PC-3 (cell line): ENCODE measurements around the gene NAPB. TPM values are rescaled to one million over a fixed set of nuclear protein-coding genes. Genes with fewer than 3 reads are reported as not detected.

Experiments used
- ATAC-seq: fragments of 200-7000 bp; cut with Tn5 transposase; 2 replicates; pipeline ENCODE4 v1.9.1; 2020; ENCODE audit warnings: mild to moderate bottlenecking, moderate library complexity
- BruUV-seq: library from RNA; stranded (reverse); fragments of 400-500 nt; replicated peaks from 2 replicates; lab custom pipeline; 2021; lab: Mats Ljungman, UMichigan
- CTCF ChIA-PET: fragments of 300-600 bp; sonication (Branson Sonifier 250); formaldehyde crosslinking; loops from one replicate; lab custom pipeline; 2022; ENCODE audit warnings: antibody characterized with exemption; lab: Charles Lee
- POLR2A ChIA-PET: fragments of 300-600 bp; sonication (Branson Sonifier 250); formaldehyde crosslinking; loops from one replicate; lab custom pipeline; 2022; ENCODE audit warnings: antibody characterized with exemption; ENCODE audit not compliant: unreplicated experiment; lab: Charles Lee
- DNase-seq: peaks from one replicate; pipeline ENCODE4 v3.0.0-alpha.2; 2015
- H2AFZ ChIP-seq: fragments of 300-600 bp; sonication (generic); 2 replicates; pipeline ENCODE4 v1.6.0; 2016; ENCODE audit warnings: antibody characterized with exemption, low read length
- H3F3A ChIP-seq: fragments of 300-600 bp; sonication (generic); one replicate; pipeline ENCODE4 v1.6.0; 2017; ENCODE audit warnings: antibody characterized with exemption, low read length, control low read depth, mild to moderate bottlenecking; ENCODE audit not compliant: unreplicated experiment
- H3K27ac ChIP-seq: fragments of 300-600 bp; sonication (generic); 2 replicates; pipeline ENCODE4 v1.5.1; 2016; ENCODE audit warnings: mild to moderate bottlenecking, low read length
- H3K27me3 ChIP-seq: fragments of 300-600 bp; sonication (generic); 2 replicates; pipeline ENCODE4 v1.6.1; 2016; ENCODE audit warnings: low read length, mixed read lengths
- H3K36me3 ChIP-seq: fragments of 300-600 bp; sonication (generic); 2 replicates; pipeline ENCODE4 v1.6.1; 2016; ENCODE audit warnings: low read depth, mixed run types, low read length, mixed read lengths
- H3K4me1 ChIP-seq: fragments of 300-600 bp; sonication (generic); 2 replicates; pipeline ENCODE4 v1.5.1; 2016; ENCODE audit warnings: low read length; ENCODE audit not compliant: insufficient read depth
- H3K4me2 ChIP-seq: fragments of 300-600 bp; sonication (generic); 2 replicates; pipeline ENCODE4 v1.6.0; 2016; ENCODE audit warnings: low read length
- H3K4me3 ChIP-seq: fragments of 300-600 bp; sonication (generic); 2 replicates; pipeline ENCODE4 v1.5.1; 2016; ENCODE audit warnings: mild to moderate bottlenecking, low read length, mixed read lengths
- H3K79me2 ChIP-seq: fragments of 300-600 bp; sonication (generic); 2 replicates; pipeline ENCODE4 v1.6.1; 2017; ENCODE audit warnings: low read length, mixed read lengths
- H3K9ac ChIP-seq: fragments of 300-600 bp; sonication (generic); 2 replicates; pipeline ENCODE4 v1.6.0; 2016; ENCODE audit warnings: mild to moderate bottlenecking, low read length
- H3K9me2 ChIP-seq: fragments of 300-600 bp; sonication (generic); replicated peaks from 2 replicates; pipeline ENCODE4 v1.6.1; 2016; ENCODE audit warnings: mixed run types, low read length, mixed read lengths
- H3K9me3 ChIP-seq: fragments of 300-600 bp; sonication (generic); 2 replicates; pipeline ENCODE4 v1.6.1; 2016; ENCODE audit warnings: low read length, mixed read lengths
- H4K20me1 ChIP-seq: fragments of 300-600 bp; sonication (generic); 2 replicates; pipeline ENCODE4 v1.6.1; 2016; ENCODE audit warnings: low read length, mixed read lengths
- EZH2 ChIP-seq: fragments of 300-600 bp; sonication (generic); IDR thresholded peaks from one replicate; pipeline ENCODE4 v1.6.1; 2017; ENCODE audit warnings: antibody characterized with exemption, mild to moderate bottlenecking, low read length; ENCODE audit not compliant: unreplicated experiment
- EZH2phosphoT487 ChIP-seq: fragments of 300-600 bp; sonication (generic); IDR thresholded peaks from 2 replicates; pipeline ENCODE4 v1.6.1; 2018; ENCODE audit warnings: mild to moderate bottlenecking, antibody characterized with exemption, low read length, borderline replicate concordance
- intact Hi-C: fragments of 100-400 bp; cut with micrococcal nuclease; formaldehyde crosslinking; loops from 2 replicates; pipeline ENCODE4 v1.9.0; 2023
- total RNA-seq: library from RNA; depleted of rRNA; stranded (reverse); fragments of >200 nt; gene quantifications from 2 replicates; pipeline ENCODE4 v1.2.3, GENCODE V29; 2014
- TF ChIP-seq, protein P1 (sequence below): fragments of 300-600 bp; sonication (generic); conservative IDR thresholded peaks from 2 replicates; pipeline ENCODE4 v1.5.1; 2017; ENCODE audit warnings: antibody characterized with exemption, low read depth, mild to moderate bottlenecking, low read length

NAPB gene
- total RNA-seq, 1 experiment from 2014 or later: 7.8 TPM

DNA sequence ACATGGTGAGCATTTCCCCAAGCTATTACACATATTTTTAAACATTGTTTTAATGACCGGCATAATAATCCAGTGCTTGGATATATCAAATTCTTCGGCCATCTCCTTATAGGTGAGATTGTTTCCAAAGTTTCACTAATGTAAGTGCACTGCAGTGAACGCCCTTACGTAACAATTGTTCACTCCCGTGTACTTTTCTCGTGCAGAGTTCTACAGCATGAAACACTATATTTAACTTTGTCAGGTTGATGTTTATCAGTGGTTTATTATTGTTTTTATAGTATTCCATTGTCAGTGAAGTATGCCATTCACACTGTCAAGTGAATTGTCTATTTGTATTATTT, 62.8 kb downstream of the NAPB start:
- peaks cover 32% of the 10 kb centered on the region for H3K4me1 ChIP-seq
- ATAC-seq (no peak), DNase-seq (no peak)
- H3K27ac ChIP-seq: peak overlapping the region; percentile 26
- no TSS peak for BruUV-seq
- H3K4me2 ChIP-seq: peak overlapping the region; percentile 92
- peak overlapping the region; percentile 70 for H3K4me3 ChIP-seq
- intact Hi-C loops: loop anchor here (1.0 to 10.0 kb wide), 2 partner anchors 8 to 974 kb away; partner anchors contain the start of gene NXT1
- POLR2A ChIA-PET: interaction anchor here (0.6 to 1.8 kb wide), 3 partner anchors 8 to 63 kb away, joined by 3 to 20 read pairs (median 9); partner anchors contain the start of genes NAPB and NXT1
- no peaks in the 10 kb centered on the region for H3K27me3 ChIP-seq
- peaks cover 18% of the 10 kb centered on the region; the same call in 1 of the 2 replicates for H3K36me3 ChIP-seq
- peaks cover 41% of the 10 kb centered on the region for H3K79me2 ChIP-seq
- TF ChIP-seq, protein P1, sequence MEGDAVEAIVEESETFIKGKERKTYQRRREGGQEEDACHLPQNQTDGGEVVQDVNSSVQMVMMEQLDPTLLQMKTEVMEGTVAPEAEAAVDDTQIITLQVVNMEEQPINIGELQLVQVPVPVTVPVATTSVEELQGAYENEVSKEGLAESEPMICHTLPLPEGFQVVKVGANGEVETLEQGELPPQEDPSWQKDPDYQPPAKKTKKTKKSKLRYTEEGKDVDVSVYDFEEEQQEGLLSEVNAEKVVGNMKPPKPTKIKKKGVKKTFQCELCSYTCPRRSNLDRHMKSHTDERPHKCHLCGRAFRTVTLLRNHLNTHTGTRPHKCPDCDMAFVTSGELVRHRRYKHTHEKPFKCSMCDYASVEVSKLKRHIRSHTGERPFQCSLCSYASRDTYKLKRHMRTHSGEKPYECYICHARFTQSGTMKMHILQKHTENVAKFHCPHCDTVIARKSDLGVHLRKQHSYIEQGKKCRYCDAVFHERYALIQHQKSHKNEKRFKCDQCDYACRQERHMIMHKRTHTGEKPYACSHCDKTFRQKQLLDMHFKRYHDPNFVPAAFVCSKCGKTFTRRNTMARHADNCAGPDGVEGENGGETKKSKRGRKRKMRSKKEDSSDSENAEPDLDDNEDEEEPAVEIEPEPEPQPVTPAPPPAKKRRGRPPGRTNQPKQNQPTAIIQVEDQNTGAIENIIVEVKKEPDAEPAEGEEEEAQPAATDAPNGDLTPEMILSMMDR: no peak
- no peak for TF ChIP-seq EZH2phosphoT487
- TF ChIP-seq EZH2: no peak
- peaks cover 15% of the 10 kb centered on the region for H4K20me1 ChIP-seq
- peaks cover 8% of the 10 kb centered on the region for H3F3A ChIP-seq
- peak overlapping the region; percentile 43 for H3K9ac ChIP-seq
- peak overlapping the region; percentile 88 for H2AFZ ChIP-seq
- no peaks in the 10 kb centered on the region for H3K9me2 ChIP-seq
- no peaks in the 10 kb centered on the region for H3K9me3 ChIP-seq
- CTCF ChIA-PET: interaction anchor here (1.2 kb wide), 2 partner anchors 9 to 63 kb away, joined by 4 to 13 read pairs; partner anchors contain the start of gene NAPB

DNA sequence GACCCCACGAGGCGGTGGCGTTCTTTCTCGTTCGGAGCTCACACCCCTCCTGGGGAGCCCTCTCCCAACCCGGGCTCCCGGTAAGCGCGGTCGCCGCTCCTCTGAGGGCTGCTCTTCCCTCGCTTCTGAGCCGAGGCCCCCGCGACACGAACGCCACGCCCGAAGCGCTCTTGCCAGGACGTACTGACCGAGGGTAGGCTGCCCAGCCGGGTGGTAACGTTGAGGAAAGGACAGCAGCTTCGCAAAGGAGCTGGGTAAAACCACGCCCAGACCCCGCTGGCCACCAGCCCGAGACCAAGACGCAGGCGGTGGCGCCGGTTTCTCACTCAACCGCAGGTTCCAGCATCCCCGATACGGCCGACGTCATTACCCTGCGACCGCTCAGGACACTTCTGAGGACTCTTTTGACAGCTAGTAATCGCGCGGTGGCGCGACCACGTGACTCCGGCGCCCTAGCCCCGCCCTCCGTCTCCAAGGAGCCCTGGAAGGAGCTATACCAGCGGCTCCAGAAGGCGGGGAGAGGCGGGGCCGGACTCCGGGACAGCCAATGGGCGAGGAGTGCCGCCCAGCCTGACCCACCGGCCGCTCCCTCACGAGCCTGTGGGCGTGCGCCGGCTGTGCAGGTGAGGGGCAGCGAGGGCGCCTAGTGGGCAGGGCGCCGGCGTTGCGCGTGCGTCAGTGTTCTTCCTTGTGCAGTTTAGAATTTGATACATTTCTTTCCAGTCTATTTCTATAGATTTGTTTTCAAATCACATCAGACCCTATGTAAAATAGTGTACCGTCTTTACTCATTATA, 63.3 kb downstream of the NAPB start:
- peak overlapping the region; percentile 99 for H3K4me2 ChIP-seq
- ATAC-seq (peak; percentile 79), DNase-seq (peak; percentile 100)
- H3K79me2 ChIP-seq: peaks cover 41% of the 10 kb centered on the region
- H3K9ac ChIP-seq: peak overlapping the region; percentile 87
- H2AFZ ChIP-seq: peak overlapping the region; percentile 88
- CTCF ChIA-PET: interaction anchor here (0.5 to 1.2 kb wide), 3 partner anchors 8 to 1953 kb away, joined by 3 to 13 read pairs (median 4); partner anchors contain the start of gene NAPB
- H3K9me2 ChIP-seq: no peaks in the 10 kb centered on the region
- no TSS peak for BruUV-seq
- H3F3A ChIP-seq: peaks cover 8% of the 10 kb centered on the region
- intact Hi-C loops: loop anchor here (1.0 to 10.0 kb wide), 2 partner anchors 8 to 973 kb away; partner anchors contain the start of gene NXT1
- no peaks in the 10 kb centered on the region for H3K9me3 ChIP-seq
- POLR2A ChIA-PET: interaction anchor here (0.6 to 1.8 kb wide), 3 partner anchors 8 to 64 kb away, joined by 3 to 20 read pairs (median 9); partner anchors contain the start of genes NAPB and NXT1
- H3K27ac ChIP-seq: peak overlapping the region; percentile 86
- peaks cover 19% of the 10 kb centered on the region; the same call in 1 of the 2 replicates for H3K36me3 ChIP-seq
- peaks cover 12% of the 10 kb centered on the region for H4K20me1 ChIP-seq
- peak overlapping the region; percentile 84 for H3K4me3 ChIP-seq
- peaks cover 27% of the 10 kb centered on the region for H3K4me1 ChIP-seq
- TF ChIP-seq EZH2: no peak
- TF ChIP-seq, protein P1: no peak
- TF ChIP-seq EZH2phosphoT487: no peak
- no peaks in the 10 kb centered on the region for H3K27me3 ChIP-seq
